Body of pancreas (tissue), 4 donors: ENCODE measurements around the gene LASP1NB. TPM values are rescaled to one million over a fixed set of nuclear protein-coding genes. Genes with fewer than 3 reads are reported as not detected.
"Not testable (repeated sequence)": the region's sequence is repeated elsewhere in the genome, so short reads cannot be mapped to it uniquely, and the experiment has no call there.

Experiments used
- ATAC-seq: fragments of 150-250 bp; one replicate; pipeline ENCODE4 v1.9.1; 2016
- DNase-seq, 4 donors: peaks; one replicate each; pipeline ENCODE4 v3.0.0-alpha.2; 2019
- H3K27ac ChIP-seq, 4 donors: fragments of 200-600 bp; sonication (generic); 1 replicate in 3 of 4; 2 replicates in 1 of 4; pipeline versions ENCODE4 v1.5.1 to v1.6.1; 2016 to 2019; ENCODE audit warnings: mild to moderate bottlenecking in 1 of 4, mixed read lengths in 1 of 4, moderate library complexity in 1 of 4
- H3K27me3 ChIP-seq, 2 donors: fragments of 200-600 bp; sonication (generic); one replicate each; pipeline ENCODE4 v1.6.0; 2016; ENCODE audit warnings: mild to moderate bottlenecking in 1 of 2
- H3K36me3 ChIP-seq, 2 donors: fragments of 200-600 bp; sonication (generic); replicated peaks in 1 of 2; 2 replicates each; pipeline ENCODE4 v1.5.1; 2016; ENCODE audit warnings: low read depth in 2 of 2; ENCODE audit not compliant: insufficient read depth in 1 of 2
- H3K4me1 ChIP-seq: fragments of 200-600 bp; sonication (generic); one replicate; pipeline ENCODE4 v1.6.0; 2016
- H3K4me3 ChIP-seq, 2 donors: fragments of 200-600 bp; sonication (generic); 1 replicate in 1 of 2; 2 replicates in 1 of 2; pipeline ENCODE4 v1.5.1; 2016 to 2019
- H3K9me3 ChIP-seq, 3 donors: fragments of 200-600 bp; sonication (generic); 1 replicate in 2 of 3; 2 replicates in 1 of 3; pipeline ENCODE4 v1.5.1; 2016
- CTCF ChIP-seq, 7 experiments: fragments of 450-650 bp in 4 of 7; fragments of 200-600 bp in 3 of 7; sonication (generic) in 3 of 7; IDR thresholded peaks; one replicate each; pipeline ENCODE4 v1.5.1; 2016 to 2019; ENCODE audit warnings: antibody characterized with exemption in 7 of 7
- POLR2A ChIP-seq, 3 donors: fragments of 450-650 bp; IDR thresholded peaks; one replicate each; pipeline ENCODE4 v1.6.1; 2016; ENCODE audit warnings: antibody characterized with exemption in 3 of 3, mild to moderate bottlenecking in 2 of 3
- WGBS, 2 donors: methylation state at CpG; one replicate each; pipeline ENCODE4 v1.1.5; 2017; 5-methylcytosine and 5-hydroxymethylcytosine counted together
- intact Hi-C: fragments of 100-400 bp; cut with DNase I; formaldehyde crosslinking; loops from one replicate; pipeline ENCODE4 v1.15.1; 2023
- microRNA-seq, 2 donors: library from miRNA; unstranded; fragments of <30 nt; microRNA quantifications; one replicate each; pipeline ENCODE4, GENCODE V29; 2016; ENCODE audit warnings: borderline number of aligned reads in 2 of 2, borderline replicate concordance in 2 of 2
- small RNA-seq: library from RNA; depleted of rRNA; stranded (forward); fragments of <200 nt; gene quantifications from one replicate; pipeline ENCODE3, GENCODE V24; 2016
- total RNA-seq, 2 donors: library from RNA; depleted of rRNA; stranded (reverse); fragments of >200 nt; gene quantifications; one replicate each; pipeline ENCODE4 v1.1.0, GENCODE V29; 2016

Gene LASP1NB

GRCh38 chr17:38969281-38969680, 43.9 kb downstream of the LASP1NB start:
- DNase-seq (peak in 1 of 4 donors; percentile 14), ATAC-seq (no peak)
- Histone ChIP-seq H3K4me3 (no peak overlapping the region), H3K9me3 (no peaks in the 10 kb centered on the region), H3K4me1 (peaks cover 13% of the 10 kb centered on the region), H3K36me3 (no peaks in the 10 kb centered on the region), H3K27ac (no peak overlapping the region), H3K27me3 (no peaks in the 10 kb centered on the region)
- 30 to 50% methylated on average over 4 of the region's 4 CpGs for WGBS, 2 donors
- intact Hi-C loops = no loop called here
- TF ChIP-seq CTCF (IDR thresholded peaks at IDR 0.05) (no peak), POLR2A (IDR thresholded peaks at IDR 0.05) (no peak)

- Histone ChIP-seq H3K36me3 (no peaks in the 10 kb centered on the region), H3K4me3 (no peak overlapping the region), H3K4me1 (peaks cover 13% of the 10 kb centered on the region), H3K27me3 (no peaks in the 10 kb centered on the region), H3K9me3 (no peaks in the 10 kb centered on the region), H3K27ac (no peak overlapping the region)
- 45 to 62% methylated on average over 3 to 4 of the region's 4 CpGs for WGBS, 2 donors
- DNase-seq (no peak), ATAC-seq (no peak)
- intact Hi-C loops = no loop called here
- no peak for TF ChIP-seq POLR2A (IDR thresholded peaks at IDR 0.05)
- TF ChIP-seq CTCF (IDR thresholded peaks at IDR 0.05) = no peak
These were observed 44.7 kb downstream of the LASP1NB start for GRCh38 chr17:38970128-38970527.

- 79 to 84% methylated on average over 5 of the region's 5 CpGs for WGBS, 2 donors
- no peak for ATAC-seq
These were observed 45.4 kb downstream of the LASP1NB start for GRCh38 chr17:38970804-38971203.

GRCh38 chr17:38976187-38976551, 50.8 kb downstream of the LASP1NB start:
- ATAC-seq, H3K4me1 ChIP-seq, H3K9me3 ChIP-seq, H3K36me3 ChIP-seq, H3K27ac ChIP-seq, H3K27me3 ChIP-seq, DNase-seq, intact Hi-C loops, H3K4me3 ChIP-seq: not testable (repeated sequence)
- 48 to 58% methylated on average over 6 of the region's 6 CpGs for WGBS, 2 donors

More at GRCh38 chr17:38970804-38971203, 45.4 kb downstream of the LASP1NB start:
- H3K27me3 ChIP-seq = no peaks in the 10 kb centered on the region
- intact Hi-C loops = no loop called here
- no peak overlapping the region for H3K27ac ChIP-seq
- no peaks in the 10 kb centered on the region for H3K36me3 ChIP-seq
- peaks cover 13% of the 10 kb centered on the region for H3K4me1 ChIP-seq
- no peaks in the 10 kb centered on the region for H3K9me3 ChIP-seq
- TF ChIP-seq CTCF (IDR thresholded peaks at IDR 0.05) (no peak), POLR2A (IDR thresholded peaks at IDR 0.05) (no peak)
- no peak for DNase-seq
- no peak overlapping the region for H3K4me3 ChIP-seq

- Histone ChIP-seq H3K36me3 (no peaks in the 10 kb centered on the region), H3K4me1 (no peaks in the 10 kb centered on the region), H3K9me3 (no peaks in the 10 kb centered on the region), H3K4me3 (no peak overlapping the region), H3K27me3 (no peaks in the 10 kb centered on the region), H3K27ac (no peak overlapping the region)
- WGBS, 2 donors = 86 to 89% methylated on average over 4 of the region's 4 CpGs
- ATAC-seq (no peak), DNase-seq (no peak)
- intact Hi-C loops = no loop called here
- no peak for TF ChIP-seq POLR2A (IDR thresholded peaks at IDR 0.05)
- TF ChIP-seq CTCF (IDR thresholded peaks at IDR 0.05) = no peak
These were observed 52.8 kb downstream of the LASP1NB start for GRCh38 chr17:38978180-38978579.

Small RNA genes within 50 kb of the gene (microRNA-seq; reads per million reads assigned to microRNA genes)
- gene MIR6779 = 0 to 0.45 reads per million in 2 donors

Small RNA genes within 50 kb of the gene (small RNA-seq; reads per million reads assigned to genes)
- not detected for gene MIR6779

Other genes starting within 250 kb of the LASP1NB start
- 100 to 1,000 TPM in 1 of 2 donors, 10 to 100 TPM in 1; 90.8 to 121 TPM for gene MLLT6, start 220.3 kb upstream of the LASP1NB start, total RNA-seq
- 10 to 100 TPM; 11.2 TPM for gene CISD3, start 195.3 kb upstream of the LASP1NB start, total RNA-seq
- 1 to 10 TPM; 5.9 to 9.3 TPM for gene PCGF2, start 177.3 kb upstream of the LASP1NB start, total RNA-seq
- gene PSMB3, start 172.9 kb upstream of the LASP1NB start, total RNA-seq = 10 to 100 TPM; 68.2 to 99.2 TPM
- 10 to 100 TPM; 20.2 to 30.3 TPM for gene PIP4K2B, start 126.1 kb upstream of the LASP1NB start, total RNA-seq
- 10 to 100 TPM; 15.0 to 39.2 TPM for gene CWC25, start 100.3 kb upstream of the LASP1NB start, total RNA-seq
- gene RPL23, start 71.9 kb upstream of the LASP1NB start, total RNA-seq = 100 to 1,000 TPM; 693 to 755 TPM
- gene LASP1, start 55.6 kb upstream of the LASP1NB start, total RNA-seq = 10 to 100 TPM; 70.3 to 76.1 TPM
- not detected for gene FBXO47, start 41.8 kb downstream of the LASP1NB start, total RNA-seq
- gene PLXDC1, start 226.0 kb downstream of the LASP1NB start, total RNA-seq = 1 to 10 TPM in 1 of 2 donors, not detected in 1; 6.5 TPM
- under 1 TPM in 1 of 2 donors, not detected in 1; 0.26 TPM for gene ARL5C, start 240.5 kb downstream of the LASP1NB start, total RNA-seq